Measurements from ENCODE around the gene CD93. TPM values are rescaled to one million over a fixed set of nuclear protein-coding genes. Genes with fewer than 3 reads are reported as not detected.

CD93 gene
- total RNA-seq, 1 donor from 2014 or later: not detected

DNA sequence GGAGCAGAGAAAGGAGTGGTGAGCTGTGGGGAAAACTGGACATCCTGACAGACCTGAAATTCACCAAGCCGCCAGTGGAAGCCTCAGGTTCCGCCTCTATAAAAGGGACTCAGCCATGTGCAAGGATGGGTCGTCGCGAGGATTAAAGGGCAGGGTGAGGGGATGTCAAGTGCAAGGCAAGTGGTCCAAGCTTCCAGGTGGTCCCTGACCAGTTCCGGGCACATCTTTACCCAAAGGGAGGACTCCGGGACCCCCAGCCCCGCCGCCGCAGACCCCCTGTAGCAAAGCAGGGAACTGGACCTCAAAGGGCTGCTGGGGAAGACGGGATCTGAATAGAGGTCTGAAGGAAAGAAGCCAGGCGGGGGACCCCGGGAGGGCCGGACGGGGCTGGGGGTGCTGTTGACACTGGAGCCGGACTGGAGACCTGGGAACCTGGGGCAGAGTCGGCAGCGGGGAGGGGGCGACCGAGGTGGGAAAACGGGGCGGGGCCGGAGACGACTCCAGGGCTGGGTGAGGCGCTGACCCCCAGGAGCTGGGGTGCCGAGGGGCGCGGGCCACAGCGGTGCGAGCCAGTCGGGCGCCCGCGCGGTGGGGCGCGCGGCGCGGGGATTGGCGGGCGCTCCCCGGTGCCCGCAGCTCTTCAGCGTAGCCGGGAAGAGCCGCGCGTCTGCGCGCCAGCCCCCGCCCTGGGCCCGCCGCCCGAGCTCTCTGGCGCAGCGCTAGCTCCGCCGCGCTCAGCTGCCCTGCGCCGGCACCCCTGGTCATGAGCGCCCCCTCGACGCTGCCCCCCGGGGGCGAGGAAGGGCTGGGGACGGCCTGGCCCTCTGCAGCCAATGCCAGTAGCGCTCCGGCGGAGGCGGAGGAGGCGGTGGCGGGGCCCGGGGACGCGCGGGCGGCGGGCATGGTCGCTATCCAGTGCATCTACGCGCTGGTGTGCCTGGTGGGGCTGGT, 51.1 kb downstream of the CD93 start, which contains the start of gene SSTR4:
TSS of gene SSTR4 (plus strand) at position 592 of the 951 bp plus-strand sequence. CDS start at position 764, 172 bp downstream.
- Histone ChIP-seq H3K27ac (no peak within 1 kb of the TSS), H3K4me1 (no peaks in the 10 kb centered on the region), H3K9ac (no peak within 1 kb of the TSS), H3F3A (ENCODE audit: low read depth) (no peaks in the 10 kb centered on the region), H3K79me2 (ENCODE audit: low read depth) (no peaks in the 10 kb centered on the region), H3K4me2 (peak within 1 kb of the TSS; percentile 93), H3K36me3 (no peaks in the 10 kb centered on the region), H3K27me3 (peaks cover 84% of the 10 kb centered on the region), H3K9me3 (ENCODE audit: low read depth) (no peaks in the 10 kb centered on the region), H2AFZ (replicated peaks) (peak within 1 kb of the TSS; percentile 87), H3K4me3 (peak within 1 kb of the TSS; percentile 51), H4K20me1 (ENCODE audit: low read depth) (no peaks in the 10 kb centered on the region)
- Mint-ChIP-seq H3K36me3 (peaks cover 2% of the 10 kb centered on the region), H3K4me3 (no peak within 1 kb of the TSS), H3K27me3 (ENCODE audit: insufficient read depth, low read depth) (peaks cover 40% of the 10 kb centered on the region), H3K4me1 (no peaks in the 10 kb centered on the region), H3K27ac (no peak within 1 kb of the TSS), H3K9me3 (peaks cover 3% of the 10 kb centered on the region)
- peak; percentile 69 for TF ChIP-seq EZH2phosphoT487 (IDR thresholded peaks at IDR 0.05)
- TF ChIP-seq, protein P1, sequence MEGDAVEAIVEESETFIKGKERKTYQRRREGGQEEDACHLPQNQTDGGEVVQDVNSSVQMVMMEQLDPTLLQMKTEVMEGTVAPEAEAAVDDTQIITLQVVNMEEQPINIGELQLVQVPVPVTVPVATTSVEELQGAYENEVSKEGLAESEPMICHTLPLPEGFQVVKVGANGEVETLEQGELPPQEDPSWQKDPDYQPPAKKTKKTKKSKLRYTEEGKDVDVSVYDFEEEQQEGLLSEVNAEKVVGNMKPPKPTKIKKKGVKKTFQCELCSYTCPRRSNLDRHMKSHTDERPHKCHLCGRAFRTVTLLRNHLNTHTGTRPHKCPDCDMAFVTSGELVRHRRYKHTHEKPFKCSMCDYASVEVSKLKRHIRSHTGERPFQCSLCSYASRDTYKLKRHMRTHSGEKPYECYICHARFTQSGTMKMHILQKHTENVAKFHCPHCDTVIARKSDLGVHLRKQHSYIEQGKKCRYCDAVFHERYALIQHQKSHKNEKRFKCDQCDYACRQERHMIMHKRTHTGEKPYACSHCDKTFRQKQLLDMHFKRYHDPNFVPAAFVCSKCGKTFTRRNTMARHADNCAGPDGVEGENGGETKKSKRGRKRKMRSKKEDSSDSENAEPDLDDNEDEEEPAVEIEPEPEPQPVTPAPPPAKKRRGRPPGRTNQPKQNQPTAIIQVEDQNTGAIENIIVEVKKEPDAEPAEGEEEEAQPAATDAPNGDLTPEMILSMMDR (IDR thresholded peaks at IDR 0.05): no peak
- TF ChIP-seq EZH2 (IDR thresholded peaks at IDR 0.05): peak; percentile 71
- peak; percentile 62 for DNase-seq (ENCODE audit: low spot score)

DNA sequence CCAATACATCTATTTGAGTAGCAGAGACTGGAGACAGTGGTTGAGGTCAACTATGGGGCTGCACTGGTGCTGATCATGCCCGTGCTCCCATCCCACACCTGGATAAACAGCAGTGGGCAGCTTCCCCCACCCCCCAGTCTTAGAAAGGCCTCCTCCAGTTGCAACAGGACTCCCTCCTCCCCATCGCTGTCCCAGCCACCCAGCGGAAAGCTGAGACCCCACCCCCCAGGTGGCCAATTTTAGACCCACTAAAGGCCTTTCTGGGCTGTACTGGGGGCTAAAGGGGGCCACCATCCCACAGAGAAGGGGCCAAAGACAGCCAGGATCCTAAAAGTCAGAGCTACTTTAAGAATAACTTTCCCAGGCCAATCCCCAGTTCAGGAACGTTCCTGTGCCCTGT, 52.2 kb downstream of the CD93 start:
- no peak overlapping the region for H3K9ac ChIP-seq
- H2AFZ ChIP-seq (replicated peaks): no peak overlapping the region
- no peaks in the 10 kb centered on the region for H4K20me1 ChIP-seq (ENCODE audit: low read depth)
- no peaks in the 10 kb centered on the region for H3K9me3 ChIP-seq (ENCODE audit: low read depth)
- no peaks in the 10 kb centered on the region for H3F3A ChIP-seq (ENCODE audit: low read depth)
- Mint-ChIP-seq H3K9me3 (no peaks in the 10 kb centered on the region), H3K36me3 (peaks cover 2% of the 10 kb centered on the region), H3K27ac (no peak overlapping the region), H3K4me3 (no peak overlapping the region), H3K27me3 (ENCODE audit: insufficient read depth, low read depth) (peaks cover 35% of the 10 kb centered on the region), H3K4me1 (no peaks in the 10 kb centered on the region)
- TF ChIP-seq, protein P1 (IDR thresholded peaks at IDR 0.05): no peak
- peaks cover 73% of the 10 kb centered on the region for H3K27me3 ChIP-seq
- no peak overlapping the region for H3K27ac ChIP-seq
- H3K4me3 ChIP-seq: no peak overlapping the region
- no peaks in the 10 kb centered on the region for H3K4me1 ChIP-seq
- H3K36me3 ChIP-seq: no peaks in the 10 kb centered on the region
- H3K4me2 ChIP-seq: no peak overlapping the region
- no peak for DNase-seq (ENCODE audit: low spot score)
- no peaks in the 10 kb centered on the region for H3K79me2 ChIP-seq (ENCODE audit: low read depth)

GRCh38 chr20:23032750-23033078, 53.4 kb downstream of the CD93 start:
- no peak overlapping the region for H3K4me2 ChIP-seq
- H3K36me3 Mint-ChIP-seq: peaks cover 2% of the 10 kb centered on the region
- no peaks in the 10 kb centered on the region for H3K36me3 ChIP-seq
- H3K27ac Mint-ChIP-seq: no peak overlapping the region
- no peak overlapping the region for H3K4me3 Mint-ChIP-seq
- DNase-seq (ENCODE audit: low spot score): no peak
- H3K27ac ChIP-seq: no peak overlapping the region
- no peak for TF ChIP-seq EZH2 (IDR thresholded peaks at IDR 0.05)
- no peak for TF ChIP-seq EZH2phosphoT487 (IDR thresholded peaks at IDR 0.05)
- TF ChIP-seq, protein P1 (IDR thresholded peaks at IDR 0.05): no peak
- peaks cover 29% of the 10 kb centered on the region for H3K27me3 Mint-ChIP-seq (ENCODE audit: insufficient read depth, low read depth)
- no peaks in the 10 kb centered on the region for H3K79me2 ChIP-seq (ENCODE audit: low read depth)
- H4K20me1 ChIP-seq (ENCODE audit: low read depth): no peaks in the 10 kb centered on the region
- H3K4me1 ChIP-seq: no peaks in the 10 kb centered on the region
- H3K9me3 Mint-ChIP-seq: no peaks in the 10 kb centered on the region
- no peak overlapping the region for H3K9ac ChIP-seq
- H3K9me3 ChIP-seq (ENCODE audit: low read depth): no peaks in the 10 kb centered on the region
- no peak overlapping the region for H3K4me3 ChIP-seq
- H3F3A ChIP-seq (ENCODE audit: low read depth): no peaks in the 10 kb centered on the region
- no peak overlapping the region for H2AFZ ChIP-seq (replicated peaks)
- no peaks in the 10 kb centered on the region for H3K4me1 Mint-ChIP-seq
- H3K27me3 ChIP-seq: peaks cover 61% of the 10 kb centered on the region
